NCI-H446 treated with DMSO at 0.1 percent for 48 hours (cell line): Measurements from ENCODE around the gene GMPPB.

ENCODE experiments used
- DNase-seq: peaks from one replicate; lab custom pipeline; 2025; lab: John Stamatoyannopoulos, UW

The GMPPB gene

GRCh38 chr3:49729966-49730609 lies 6.3 kb upstream of the GMPPB start:
- DNase-seq = no peak

GRCh38 chr3:49727924-49728361 lies 4.2 kb upstream of the GMPPB start:
- DNase-seq = no peak

- DNase-seq = no peak
Measured at GRCh38 chr3:49727154-49727923, 3.6 kb upstream of the GMPPB start.

- DNase-seq = no peak
Measured at GRCh38 chr3:49725906-49726681, 2.3 kb upstream of the GMPPB start.

GRCh38 chr3:49724586-49724985 lies 835 bp upstream of the GMPPB start:
- no peak for DNase-seq

- DNase-seq = no peak
Measured at GRCh38 chr3:49723296-49723627, 489 bp downstream of the GMPPB start.

- DNase-seq = no peak
Measured at GRCh38 chr3:49722896-49723295, 855 bp downstream of the GMPPB start.

GRCh38 chr3:49721896-49722781 lies 1.6 kb downstream of the GMPPB start:
- DNase-seq = no peak

GRCh38 chr3:49721596-49721895 lies 2.2 kb downstream of the GMPPB start:
- DNase-seq = no peak

- no peak for DNase-seq
Measured at GRCh38 chr3:49720855-49721595, 2.7 kb downstream of the GMPPB start.

GRCh38 chr3:49719214-49719884 lies 4.4 kb downstream of the GMPPB start, which contains the start of gene AMIGO3:
TSS of gene AMIGO3 (minus strand) at chr3:49719684. CDS start at chr3:49719465, 219 bp downstream.
- DNase-seq = peak; percentile 47

- no peak for DNase-seq
Measured at GRCh38 chr3:49718858-49719213, 4.9 kb downstream of the GMPPB start.

GRCh38 chr3:49717959-49718857 lies 5.5 kb downstream of the GMPPB start:
- DNase-seq = no peak

GRCh38 chr3:49717211-49717958 lies 6.4 kb downstream of the GMPPB start:
- DNase-seq = no peak

GRCh38 chr3:49716691-49717210 lies 7.0 kb downstream of the GMPPB start:
- no peak for DNase-seq

- no peak for DNase-seq
Measured at GRCh38 chr3:49716169-49716568, 7.6 kb downstream of the GMPPB start.

- DNase-seq = no peak
Measured at GRCh38 chr3:49715611-49716121, 8.1 kb downstream of the GMPPB start.

GRCh38 chr3:49714728-49715550 lies 8.8 kb downstream of the GMPPB start:
- no peak for DNase-seq
